ENCODE measurements around the gene CDK14. TPM values are rescaled to one million over a fixed set of nuclear protein-coding genes. Genes with fewer than 3 reads are reported as not detected.

The CDK14 gene
- total RNA-seq, 4 donors from 2014 or later, result 1.1 to 12.7 (median 5.8) TPM

- TF ChIP-seq POLR2A (IDR thresholded peaks at IDR 0.05) (no peak), CTCF (IDR thresholded peaks at IDR 0.05) (no peak)
- intact Hi-C loops (cut with DNase I; ENCODE audit: low total_unique reads), result no loop called here
- DNase-seq (ENCODE audit: low spot score in 2 of 2), result no peak
- H3K4me3 ChIP-seq (ENCODE audit: low read depth, poor library complexity, severe bottlenecking), result no peak overlapping the region
- 70 to 89% methylated on average over 4 of the region's 4 CpGs for WGBS, 2 donors
These were observed 84.4 kb downstream of the CDK14 start for GRCh38 chr7:90680484-90680883.

- DNase-seq (ENCODE audit: low spot score in 2 of 2), result no peak
- H3K4me3 ChIP-seq (ENCODE audit: low read depth, poor library complexity, severe bottlenecking), result no peak overlapping the region
- no peak for TF ChIP-seq CTCF (IDR thresholded peaks at IDR 0.05)
- no peak for TF ChIP-seq POLR2A (IDR thresholded peaks at IDR 0.05)
- intact Hi-C loops (cut with DNase I; ENCODE audit: low total_unique reads), result no loop called here
- 62 to 63% methylated on average over 2 of the region's 2 CpGs for WGBS, 2 donors
These were observed 85.4 kb downstream of the CDK14 start for GRCh38 chr7:90681336-90682022.

- DNase-seq (ENCODE audit: low spot score in 2 of 2), result no peak
- no peak for TF ChIP-seq CTCF (IDR thresholded peaks at IDR 0.05)
- no peak for TF ChIP-seq POLR2A (IDR thresholded peaks at IDR 0.05)
- H3K4me3 ChIP-seq (ENCODE audit: low read depth, poor library complexity, severe bottlenecking), result no peak overlapping the region
- WGBS, 2 donors, result 60 to 66% methylated on average over 2 of the region's 2 CpGs
- intact Hi-C loops (cut with DNase I; ENCODE audit: low total_unique reads), result no loop called here
These were observed 90.0 kb downstream of the CDK14 start for GRCh38 chr7:90686146-90686545.

GRCh38 chr7:90688810-90689209 lies 92.7 kb downstream of the CDK14 start:
- intact Hi-C loops (cut with DNase I; ENCODE audit: low total_unique reads), result no loop called here
- WGBS, 2 donors, result 92 to 100% methylated on average over 1 of the region's 1 CpG
- TF ChIP-seq POLR2A (IDR thresholded peaks at IDR 0.05) (no peak), CTCF (IDR thresholded peaks at IDR 0.05) (no peak)
- H3K4me3 ChIP-seq (ENCODE audit: low read depth, poor library complexity, severe bottlenecking), result no peak overlapping the region
- no peak for DNase-seq (ENCODE audit: low spot score in 2 of 2)

GRCh38 chr7:90689260-90689659 lies 93.1 kb downstream of the CDK14 start:
- no peak overlapping the region for H3K4me3 ChIP-seq (ENCODE audit: low read depth, poor library complexity, severe bottlenecking)
- TF ChIP-seq POLR2A (IDR thresholded peaks at IDR 0.05) (no peak), CTCF (IDR thresholded peaks at IDR 0.05) (no peak)
- no peak for DNase-seq (ENCODE audit: low spot score in 2 of 2)
- intact Hi-C loops (cut with DNase I; ENCODE audit: low total_unique reads), result no loop called here
- WGBS, 2 donors, result 54 to 68% methylated on average over 1 of the region's 1 CpG
